Raji (cell line): ENCODE results near the gene MORN2.

Experiments
- POLR2A ChIP-seq: IDR thresholded peaks from 2 replicates; pipeline ENCODE4 v1.6.1; 2011; ENCODE audit warnings: low read depth, low read length, control low read depth; ENCODE audit not compliant: insufficient read depth

The MORN2 gene

DNA sequence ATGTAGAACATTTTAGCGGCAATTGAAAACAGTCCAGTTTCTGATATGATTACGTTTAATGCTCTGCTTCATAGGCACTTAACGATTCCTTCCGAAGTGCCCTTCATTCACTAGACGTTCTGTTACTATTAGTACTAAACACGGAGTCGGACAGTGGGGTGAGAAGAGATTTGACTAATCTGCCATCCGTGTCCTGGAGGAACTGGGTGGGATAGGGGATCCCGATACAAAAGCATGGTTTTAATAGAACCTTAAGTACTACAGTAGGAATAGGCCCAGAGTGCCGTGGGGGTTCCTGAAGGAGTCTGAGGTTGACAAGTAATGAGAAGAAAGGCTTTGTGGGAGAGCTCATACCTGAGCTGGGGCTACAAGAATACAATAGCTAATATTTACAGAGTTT lies 631 bp downstream of the MORN2 start:
- no peak for TF ChIP-seq POLR2A

DNA sequence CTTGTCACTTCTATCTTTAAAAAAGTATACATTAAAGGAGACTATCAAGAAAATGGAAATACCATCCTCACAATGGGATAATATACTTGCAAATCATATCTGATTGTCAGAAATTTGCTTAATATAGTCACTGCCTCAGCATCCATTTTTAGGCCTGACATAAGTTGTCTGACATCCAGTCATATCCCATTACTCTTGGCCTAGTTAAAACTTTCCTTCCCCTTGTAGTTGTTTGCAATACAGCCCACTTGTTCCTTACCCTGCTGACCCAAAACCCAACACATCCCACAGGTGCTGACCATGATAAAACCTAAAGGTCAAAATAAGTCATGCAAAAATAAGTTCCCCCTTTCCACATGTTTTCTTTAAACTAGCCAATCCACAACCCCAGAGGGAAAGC lies 10.3 kb downstream of the MORN2 start:
- TF ChIP-seq POLR2A: no peak

DNA sequence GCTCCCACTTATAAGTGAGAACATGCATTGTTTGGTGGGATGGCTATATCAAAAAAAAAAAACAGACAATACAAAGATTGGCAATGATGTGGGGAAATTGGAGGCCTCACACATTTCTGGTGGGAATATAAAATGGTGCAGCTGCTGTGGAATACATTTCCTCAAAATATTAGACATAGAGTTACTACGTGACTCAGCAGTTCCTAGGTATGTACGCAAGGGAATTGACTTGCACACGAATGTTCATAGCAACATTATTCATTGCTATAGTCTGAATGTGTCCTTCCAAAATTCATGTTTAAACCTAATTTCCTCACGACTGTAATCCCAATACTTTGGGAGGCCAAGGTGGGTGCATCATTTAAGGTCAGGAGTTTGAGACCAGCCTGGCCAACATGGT lies 11.6 kb downstream of the MORN2 start:
- no peak for TF ChIP-seq POLR2A

DNA sequence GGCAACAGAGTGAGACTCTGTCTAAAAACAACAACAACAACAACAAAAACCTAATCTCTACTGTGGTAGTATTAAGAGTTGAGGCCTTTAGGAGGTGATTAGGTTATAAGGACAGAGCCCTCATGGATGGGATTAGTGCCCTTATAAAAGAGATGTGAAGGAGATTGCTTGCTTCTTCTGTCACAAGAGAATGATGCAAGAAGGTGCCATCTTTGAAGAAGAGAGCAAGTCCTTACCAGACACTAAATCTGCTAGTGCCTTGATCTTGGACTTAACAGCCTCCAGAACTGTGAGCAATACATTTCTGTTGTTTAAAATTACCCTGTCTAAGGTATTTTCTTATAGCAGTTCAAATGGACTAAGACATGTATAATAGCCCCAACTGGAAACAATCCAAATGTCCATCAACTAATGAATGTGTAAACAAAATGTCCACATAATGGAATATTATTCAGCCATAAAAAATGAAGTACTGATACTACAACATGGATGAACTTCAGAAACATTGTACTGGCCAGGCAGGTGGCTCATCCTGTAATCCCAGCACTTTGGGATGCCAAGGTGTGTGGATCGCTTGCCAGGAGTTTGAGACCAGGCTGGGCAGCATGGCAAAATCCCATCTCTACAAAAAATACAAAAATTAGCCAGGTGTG lies 12.3 kb downstream of the MORN2 start:
- TF ChIP-seq POLR2A: no peak

DNA sequence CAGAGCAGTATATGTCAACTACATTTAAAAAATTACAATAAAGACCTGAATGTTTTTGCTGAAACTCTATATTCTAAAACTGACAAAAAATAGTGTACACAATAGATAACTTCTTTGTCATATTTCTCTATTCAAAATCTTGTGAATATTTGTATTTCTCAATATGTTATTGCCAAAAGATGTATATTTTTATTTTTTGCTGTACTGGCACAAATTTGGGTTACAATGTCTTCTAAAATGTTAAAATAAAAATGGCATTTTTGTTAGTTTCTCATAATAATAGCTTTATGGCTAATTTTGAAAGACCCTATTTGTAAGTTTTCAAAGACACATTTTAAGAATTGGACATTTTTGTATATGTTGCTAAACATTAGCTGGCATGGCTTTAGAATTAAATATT lies 13.3 kb downstream of the MORN2 start:
- no peak for TF ChIP-seq POLR2A

DNA sequence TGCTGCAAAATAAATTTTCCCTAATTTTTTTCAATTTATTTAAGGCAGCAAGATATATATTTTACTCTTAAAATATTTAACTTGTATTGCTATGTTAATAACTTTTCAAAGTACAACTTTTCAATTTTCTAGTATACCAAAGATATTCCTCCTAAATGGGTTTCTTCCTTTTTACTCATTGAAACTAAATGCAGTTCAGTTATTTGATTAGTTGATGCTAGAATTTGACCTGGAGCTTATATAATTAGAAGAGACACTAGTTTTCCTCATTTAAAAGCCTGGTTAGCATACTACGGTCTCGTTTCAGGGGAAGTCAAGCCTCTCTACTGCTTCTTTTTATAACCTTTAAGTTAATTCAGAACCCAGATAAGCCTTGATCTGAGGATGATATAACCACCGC lies 13.8 kb downstream of the MORN2 start, which contains the start of gene ARHGEF33:
TSS of gene ARHGEF33 (plus strand) at position 301 of the 400 bp plus-strand sequence. CDS start 29,573 bp downstream, outside the sequence.
- TF ChIP-seq POLR2A: no peak

DNA sequence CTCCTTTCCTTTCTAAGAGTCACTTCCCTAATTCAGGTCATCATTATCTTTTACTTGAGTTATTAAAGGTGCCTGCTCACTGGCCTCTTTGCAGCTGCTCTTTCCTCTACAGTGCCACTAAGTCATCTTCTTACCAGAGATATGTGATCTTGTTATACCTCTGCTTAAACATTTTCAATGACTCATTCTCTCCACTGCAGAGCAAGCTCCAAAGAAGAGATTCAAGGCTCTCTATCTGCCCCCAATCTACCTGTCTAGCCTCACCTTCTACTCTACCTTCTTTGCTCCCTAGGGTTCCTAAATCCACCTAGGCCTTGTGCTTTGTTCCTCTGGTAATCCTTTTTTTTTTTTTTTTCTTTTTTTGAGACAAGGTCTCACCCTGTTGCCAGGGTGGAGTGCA lies 17.0 kb downstream of the MORN2 start:
- TF ChIP-seq POLR2A: no peak

DNA sequence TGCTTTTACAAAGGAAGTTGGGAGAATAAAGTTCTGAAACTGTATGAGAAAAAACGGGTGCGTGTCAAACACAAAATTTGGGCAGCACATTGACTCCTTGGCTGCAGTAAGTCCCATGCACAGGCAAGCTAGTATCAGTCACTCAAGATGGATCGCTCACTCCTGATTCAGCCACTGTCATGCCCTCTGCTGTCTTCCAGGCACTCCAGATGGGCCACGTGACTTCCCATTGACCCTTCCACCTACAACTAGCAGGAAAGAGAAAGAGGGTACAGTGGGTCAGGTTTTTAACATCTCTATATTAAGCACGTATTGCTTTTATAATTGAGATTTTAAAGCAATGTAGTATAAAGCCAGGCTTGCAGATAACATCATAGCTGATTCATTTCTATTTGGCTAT lies 22.5 kb downstream of the MORN2 start:
- no peak for TF ChIP-seq POLR2A

DNA sequence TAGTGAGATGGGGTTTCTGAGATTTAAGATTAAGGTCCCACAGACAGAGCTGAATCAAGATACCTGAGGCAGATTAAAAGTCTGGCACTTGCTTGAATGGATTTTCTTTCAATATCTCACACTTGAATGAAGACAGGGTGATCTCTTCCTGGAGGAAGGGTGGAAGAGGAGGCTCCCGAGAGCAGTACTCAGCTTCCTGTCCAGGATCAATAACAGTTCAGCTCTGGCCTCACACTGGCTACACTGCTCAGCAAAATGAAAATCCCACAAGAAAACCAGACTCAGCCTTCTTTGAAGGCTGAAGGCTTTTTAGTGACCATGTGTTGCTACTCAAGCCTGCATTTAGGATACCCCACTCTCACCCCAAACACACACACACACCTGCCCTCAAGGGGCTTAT lies 24.9 kb downstream of the MORN2 start:
- TF ChIP-seq POLR2A: no peak

DNA sequence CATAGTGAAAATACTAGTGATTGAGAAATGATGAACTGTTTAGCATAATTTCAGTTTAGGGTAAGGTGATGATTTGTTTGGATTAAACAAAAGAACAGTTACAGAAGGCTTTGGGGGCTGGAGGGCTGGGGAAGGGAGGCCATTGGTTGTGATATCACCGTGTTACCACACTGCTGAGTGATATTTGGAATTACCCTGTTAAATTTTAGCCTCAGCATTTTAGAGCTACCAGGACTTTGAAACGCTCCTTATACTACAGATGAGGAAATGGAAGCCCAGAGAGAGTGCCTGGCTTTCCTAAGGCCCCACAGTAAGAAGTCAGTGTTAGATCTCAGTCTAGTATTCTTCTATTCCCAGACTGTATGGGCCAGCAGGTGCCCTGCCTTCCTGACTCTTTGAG lies 29.5 kb downstream of the MORN2 start:
- no peak for TF ChIP-seq POLR2A

DNA sequence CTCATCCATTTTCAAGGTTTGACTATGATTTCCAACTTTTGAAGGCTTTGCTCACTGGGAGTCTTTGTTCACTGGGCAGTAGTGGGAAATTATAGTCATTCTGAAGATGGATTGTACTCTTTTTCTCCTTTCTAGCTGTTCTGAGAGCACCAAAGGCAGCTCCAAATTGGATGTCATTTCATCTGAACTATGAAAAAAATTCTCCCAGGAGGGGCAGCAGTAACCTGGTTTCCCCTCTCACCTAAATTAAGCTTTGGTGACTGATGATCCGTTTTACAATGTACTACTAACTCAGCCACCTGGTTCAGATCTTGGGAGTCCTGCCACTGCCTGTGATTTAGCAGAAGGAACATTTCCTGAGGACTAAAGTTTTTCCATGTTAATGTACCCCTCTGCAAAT lies 31.5 kb downstream of the MORN2 start:
- TF ChIP-seq POLR2A: no peak

DNA sequence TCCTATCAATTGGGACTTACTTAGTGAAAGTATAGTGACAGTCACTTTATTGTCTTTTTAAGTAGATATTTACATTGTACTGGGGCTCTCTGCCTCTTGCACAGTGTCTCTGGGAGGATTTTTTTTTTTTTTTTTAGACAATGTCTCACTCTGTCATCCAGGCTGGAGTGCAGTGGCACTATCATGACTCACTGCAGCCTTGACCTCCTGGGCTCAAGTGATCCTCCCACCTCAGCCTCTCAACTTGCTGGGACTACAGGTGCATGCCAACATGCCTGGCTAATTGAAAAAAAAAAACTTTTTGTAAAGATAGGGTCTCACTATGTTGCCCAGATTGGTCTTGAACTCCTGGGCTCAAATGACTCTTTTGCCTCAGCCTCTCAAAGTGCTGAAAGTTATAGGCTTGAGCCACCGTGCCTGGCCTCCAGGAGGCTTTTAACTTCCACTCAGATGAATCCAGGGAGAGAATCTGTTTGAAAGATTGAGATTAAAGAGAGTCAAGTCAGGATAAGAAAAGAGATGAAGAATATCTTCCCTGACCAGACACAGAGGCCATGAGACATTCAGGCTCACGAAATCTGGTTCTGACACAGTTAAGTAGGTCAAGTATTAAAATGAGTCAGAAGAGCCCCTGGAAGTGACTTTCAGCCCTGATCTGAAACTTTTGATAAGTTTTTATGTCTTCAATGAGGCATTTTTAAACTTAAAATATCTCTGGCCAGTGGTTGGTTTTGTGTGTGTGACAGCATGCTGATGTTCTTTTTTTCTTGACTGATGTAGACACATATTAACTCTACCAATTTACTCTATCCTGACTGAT lies 32.2 kb downstream of the MORN2 start:
- TF ChIP-seq POLR2A: no peak

DNA sequence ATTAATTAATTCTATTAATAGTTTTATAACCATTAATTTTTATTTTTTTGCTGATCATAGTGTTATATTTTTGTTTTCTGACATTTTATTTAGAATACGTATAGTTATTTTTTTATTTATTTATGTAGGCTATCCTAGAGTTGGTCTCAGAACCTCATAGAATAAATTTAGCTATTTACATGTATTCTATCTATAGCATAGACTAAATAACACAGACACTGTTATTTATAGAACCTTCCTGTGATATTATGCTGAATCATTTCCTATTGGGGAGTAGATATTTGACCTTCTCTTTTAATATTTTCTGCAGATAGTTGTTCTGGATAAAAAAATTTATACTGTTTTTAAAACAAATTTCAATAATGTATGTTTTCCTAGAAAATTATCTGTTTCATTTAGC lies 34.1 kb downstream of the MORN2 start:
- TF ChIP-seq POLR2A: no peak

DNA sequence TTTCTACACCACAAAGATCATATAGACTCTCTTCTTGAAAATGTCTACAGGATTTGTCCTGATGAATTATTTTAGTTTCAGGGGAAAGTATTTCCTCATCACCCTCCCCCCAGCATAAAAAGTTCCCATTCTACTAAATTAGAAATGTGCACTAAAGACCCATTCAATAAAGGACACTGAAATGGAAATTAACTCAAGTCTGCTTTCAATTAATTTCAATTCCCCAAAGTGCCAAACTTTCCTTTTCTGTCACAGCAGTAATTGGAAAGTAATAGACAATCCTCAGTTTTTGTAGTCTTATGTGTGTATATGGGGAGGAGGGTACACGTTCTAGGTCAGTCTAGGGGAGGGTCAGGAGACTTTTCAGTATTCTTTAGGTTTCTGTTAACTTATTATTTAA lies 35.4 kb downstream of the MORN2 start:
- TF ChIP-seq POLR2A: no peak

DNA sequence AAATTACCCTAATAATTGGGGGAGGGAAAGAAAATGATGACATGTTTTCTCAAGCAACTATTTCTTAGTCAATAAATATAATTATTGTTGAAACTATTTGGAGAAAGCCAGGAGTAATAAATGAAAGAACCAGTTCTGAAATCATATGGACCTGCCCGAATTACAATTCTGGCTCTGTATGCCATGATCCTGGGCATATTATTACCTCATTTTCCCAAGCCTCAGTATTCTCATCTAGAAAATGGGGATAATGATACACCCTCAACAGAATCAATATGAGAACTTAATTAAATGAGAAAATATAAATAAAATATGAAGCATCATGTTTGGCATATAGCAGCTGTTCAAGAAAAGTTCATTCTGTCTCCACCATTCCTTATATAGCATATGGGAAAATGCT lies 36.8 kb downstream of the MORN2 start:
- TF ChIP-seq POLR2A: no peak

DNA sequence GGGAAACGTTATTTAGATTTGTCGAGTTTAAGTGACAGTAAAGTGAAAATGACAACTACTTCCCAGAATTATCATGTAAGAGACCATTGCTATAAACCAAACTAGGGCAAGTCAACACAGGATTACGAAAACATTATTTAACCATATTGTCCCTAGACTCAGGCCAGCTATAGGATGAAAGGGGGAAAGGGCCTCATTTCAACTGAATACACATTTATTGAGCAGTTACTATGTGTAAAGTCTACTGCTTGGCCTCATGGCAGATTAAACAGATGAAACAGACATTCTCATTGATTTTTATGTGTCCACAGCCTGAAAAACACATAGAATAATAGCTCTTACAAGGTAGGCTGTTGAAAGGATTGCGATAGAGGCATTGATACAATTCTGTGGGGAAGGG lies 46.6 kb downstream of the MORN2 start:
- no peak for TF ChIP-seq POLR2A

DNA sequence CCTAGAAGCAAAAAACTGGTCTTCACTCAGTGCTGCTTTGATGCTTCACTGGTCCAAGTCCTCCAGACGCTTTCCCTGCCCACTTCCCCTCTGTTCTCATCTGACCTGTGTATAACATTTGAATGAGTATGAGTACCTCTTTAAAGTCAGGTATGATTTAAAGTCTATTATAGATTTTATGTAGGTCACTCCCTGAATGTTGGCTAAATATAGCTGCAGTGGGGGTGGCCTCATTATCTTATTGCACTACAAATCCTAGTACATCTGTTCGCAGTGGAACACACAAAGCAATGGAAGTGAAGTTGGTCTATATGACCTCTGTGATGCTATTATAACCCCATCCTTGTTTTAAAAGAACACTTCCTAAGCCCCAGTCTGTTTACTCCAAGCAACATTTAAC lies 47.1 kb downstream of the MORN2 start:
- TF ChIP-seq POLR2A: no peak

DNA sequence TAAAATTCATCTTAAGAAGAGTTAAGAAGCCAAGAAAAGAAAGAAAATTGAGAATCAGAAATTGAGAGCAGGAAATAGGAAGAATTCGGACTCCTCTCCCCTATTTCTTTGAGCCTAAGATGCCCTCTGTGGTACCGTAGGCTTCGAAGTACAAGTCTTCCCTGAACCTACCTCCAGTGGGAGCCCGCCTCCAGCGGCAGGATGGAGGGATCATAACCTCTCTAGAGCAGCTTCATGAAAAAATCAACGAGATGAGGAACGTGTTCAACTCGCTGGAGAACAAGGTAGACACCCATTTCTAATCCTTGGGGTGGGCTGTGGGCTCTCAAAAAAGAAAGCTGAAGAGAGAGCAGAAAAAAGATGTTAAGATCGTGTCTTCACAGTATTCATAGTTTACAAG lies 50.2 kb downstream of the MORN2 start:
- TF ChIP-seq POLR2A: no peak
